DMS53 (cell line): ENCODE data around the gene EIF4B.
"Not testable (repeated sequence)": the region's sequence is repeated elsewhere in the genome, so short reads cannot be mapped to it uniquely, and the experiment has no call there.

Experiments
- DNase-seq: peaks from one replicate; lab custom pipeline; 2025; lab: John Stamatoyannopoulos, UW

Gene EIF4B

GRCh38 chr12:53005986-53006809, at the start of gene EIF4B:
Gene EIF4B, plus strand, starts transcription at chr12:53006456. Its CDS starts 28 bp downstream, at chr12:53006484.
- DNase-seq: peak; percentile 100

GRCh38 chr12:52956987-52957386, 49.3 kb upstream of the EIF4B start:
- DNase-seq: peak; percentile 68

- DNase-seq: no peak
Observed at GRCh38 chr12:52964556-52965336, 41.5 kb upstream of the EIF4B start.

GRCh38 chr12:52965337-52965731, 40.9 kb upstream of the EIF4B start:
- no peak for DNase-seq

GRCh38 chr12:52969166-52969795, 37.0 kb upstream of the EIF4B start:
- no peak for DNase-seq

GRCh38 chr12:52969828-52970569, 36.3 kb upstream of the EIF4B start:
- DNase-seq: no peak

GRCh38 chr12:52971679-52972329, 34.5 kb upstream of the EIF4B start:
- DNase-seq: no peak

GRCh38 chr12:52975204-52975603, 31.1 kb upstream of the EIF4B start:
- peak; percentile 38 for DNase-seq

GRCh38 chr12:52975820-52976573, 30.3 kb upstream of the EIF4B start:
- DNase-seq: peak; percentile 80

- no peak for DNase-seq
Observed at GRCh38 chr12:52976574-52977071, 29.6 kb upstream of the EIF4B start.

- DNase-seq: no peak
Observed at GRCh38 chr12:52977170-52977569, 29.1 kb upstream of the EIF4B start.

- no peak for DNase-seq
Observed at GRCh38 chr12:52980096-52980649, 26.1 kb upstream of the EIF4B start.

- DNase-seq: peak; percentile 98
Observed at GRCh38 chr12:52980650-52981423, 25.4 kb upstream of the EIF4B start.

GRCh38 chr12:52984136-52984535, 22.1 kb upstream of the EIF4B start:
- DNase-seq: peak; percentile 57

GRCh38 chr12:52988898-52989297, 17.4 kb upstream of the EIF4B start:
- no peak for DNase-seq

GRCh38 chr12:52990206-52990605, 16.1 kb upstream of the EIF4B start:
- DNase-seq: no peak

- DNase-seq: not testable (repeated sequence)
Observed at GRCh38 chr12:52992240-52992639, 14.0 kb upstream of the EIF4B start.

GRCh38 chr12:52992699-52993557, 13.3 kb upstream of the EIF4B start:
- peak; percentile 62 for DNase-seq

- no peak for DNase-seq
Observed at GRCh38 chr12:52993558-52993869, 12.7 kb upstream of the EIF4B start.
